Endometrial microvascular endothelial cells (primary cell): Measurements from ENCODE around the gene RILPL1. TPM values are rescaled to one million over a fixed set of nuclear protein-coding genes. Genes with fewer than 3 reads are reported as not detected.
"Not testable (repeated sequence)": the region's sequence is repeated elsewhere in the genome, so short reads cannot be mapped to it uniquely, and the experiment has no call there.

Source experiments
- in situ Hi-C: cut with HindIII; loops from 2 replicates; pipeline ENCODE4 v1.10.0; 2017; ENCODE audit warnings: low sequenced_read_pairs, low pct_unique_long_range_greater_than_20kb; ENCODE audit errors: inconsistent ontology term
- total RNA-seq: library from RNA; depleted of rRNA; stranded (reverse); fragments of >200 nt; gene quantifications from one replicate; pipeline ENCODE4 v1.2.3, GENCODE V29; 2015; ENCODE audit errors: inconsistent ontology term

RILPL1 gene
- total RNA-seq, 1 donor from 2014 or later = 7.6 TPM

DNA sequence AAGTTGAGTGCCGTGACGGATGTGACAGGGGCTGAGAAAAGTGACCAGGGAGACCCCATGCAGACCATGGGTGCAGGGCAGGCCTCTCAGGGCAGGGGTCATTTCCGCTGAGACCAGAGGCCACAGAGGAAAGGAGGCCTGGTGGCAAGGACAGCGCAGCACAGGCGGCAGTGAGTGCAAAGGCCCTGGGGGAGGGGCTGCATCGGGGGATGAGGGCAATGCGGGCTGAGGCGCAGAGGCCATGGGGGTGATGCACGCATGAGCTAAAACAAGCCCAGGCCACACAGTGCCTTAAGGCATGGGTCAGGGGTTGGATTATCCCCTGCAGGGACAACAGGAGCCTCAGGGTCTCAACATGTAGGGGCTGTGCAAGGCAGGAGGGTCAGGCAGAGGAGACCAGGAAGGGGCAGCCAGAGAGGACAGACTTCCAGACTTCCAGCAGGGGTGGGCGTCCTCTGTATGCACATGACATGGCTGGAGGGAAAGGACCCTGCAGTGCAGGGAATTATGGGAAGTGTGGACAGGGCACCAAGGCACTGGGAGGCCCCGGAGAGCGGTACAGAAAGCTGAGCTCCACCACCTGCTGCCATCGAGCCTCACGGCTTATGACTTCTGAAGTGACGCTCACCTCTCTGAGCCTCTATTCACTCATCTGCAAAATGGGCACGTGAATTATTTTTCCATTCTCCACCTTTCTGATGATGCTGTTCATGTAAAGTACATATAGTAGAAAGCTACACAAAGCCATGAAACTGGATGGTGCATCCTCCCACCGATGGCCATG, 27.3 kb downstream of the RILPL1 start:
- in situ Hi-C loops = no loop called here

DNA sequence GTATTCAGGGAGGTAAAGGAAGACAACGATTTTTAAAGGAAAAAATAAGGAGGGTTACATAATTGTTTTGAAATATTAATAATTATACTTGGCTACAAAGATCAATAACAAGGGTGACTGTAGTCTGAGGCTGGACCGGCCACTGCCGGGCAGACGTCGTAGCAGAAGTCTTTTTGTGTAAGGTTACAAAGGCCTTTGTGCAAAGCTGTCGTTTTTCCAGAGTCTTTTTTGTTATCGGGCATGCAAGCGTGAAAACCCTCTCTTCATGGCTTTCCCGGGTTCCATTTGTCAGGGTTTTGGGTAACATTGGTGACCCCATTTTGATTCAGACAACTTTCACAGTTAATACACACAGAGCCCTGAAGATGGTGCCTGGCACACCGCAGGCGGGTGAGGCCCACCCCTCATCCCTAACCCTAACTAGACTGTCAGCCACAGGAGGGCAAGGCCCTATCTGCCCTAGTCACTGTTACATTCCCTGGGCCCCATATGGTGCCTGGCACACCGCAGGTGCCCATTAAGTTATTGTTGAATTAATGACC, 31.3 kb downstream of the RILPL1 start:
- in situ Hi-C loops = no loop called here

DNA sequence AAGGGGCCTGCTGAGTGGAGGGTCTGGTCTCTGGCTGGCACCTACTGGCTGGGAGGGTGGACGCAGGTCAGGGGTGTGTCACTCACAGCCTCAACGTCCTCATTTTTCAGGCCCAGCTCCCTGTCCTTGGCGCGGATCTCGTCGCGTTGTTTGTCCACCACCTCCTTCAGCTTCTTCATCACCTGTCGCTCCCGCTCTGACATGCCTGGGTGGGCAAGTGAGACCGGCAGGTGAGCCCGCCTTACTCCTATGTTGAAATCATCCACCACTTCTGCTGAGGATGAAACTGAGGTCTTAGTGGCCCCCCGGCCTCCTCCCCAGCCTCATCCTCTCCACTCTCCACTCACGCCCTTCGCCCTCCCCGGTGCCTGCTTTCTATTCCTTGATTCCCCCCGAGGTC, 34.2 kb downstream of the RILPL1 start:
- in situ Hi-C loops = no loop called here

DNA sequence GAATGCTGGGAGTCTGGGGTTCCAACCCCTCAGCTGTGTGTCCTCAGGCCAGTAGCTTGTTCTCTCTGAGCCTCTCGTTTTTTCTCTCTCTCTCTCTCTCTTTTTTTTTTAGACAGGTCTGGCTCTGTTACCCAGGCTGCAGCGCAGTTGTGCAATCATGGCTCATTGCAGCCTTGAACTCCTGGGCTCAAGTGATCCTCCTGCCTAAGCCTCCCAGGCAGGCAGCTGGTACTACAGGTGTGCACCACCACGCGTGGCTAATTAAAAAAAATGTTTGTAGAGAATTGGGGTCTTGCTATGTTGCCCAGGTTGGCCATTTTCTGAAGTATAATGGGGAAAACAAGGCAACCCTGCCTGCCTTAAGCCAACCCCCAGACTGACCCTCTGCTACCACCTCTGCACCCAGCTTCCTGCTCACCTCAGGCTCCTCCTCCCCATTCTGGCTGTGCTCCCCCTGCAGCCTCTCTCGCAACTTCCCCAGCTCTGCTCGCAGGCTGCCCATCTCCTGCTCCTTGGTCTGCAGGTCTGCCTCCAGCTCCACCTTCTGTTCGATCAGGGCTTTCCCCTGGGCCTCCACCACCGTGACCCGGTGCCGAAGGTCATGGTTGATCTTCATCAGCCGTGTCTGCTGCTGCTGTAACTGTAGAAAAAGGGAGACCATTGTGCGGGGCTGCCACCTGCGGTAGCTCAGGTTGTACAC, 35.2 kb downstream of the RILPL1 start:
- in situ Hi-C loops = no loop called here

DNA sequence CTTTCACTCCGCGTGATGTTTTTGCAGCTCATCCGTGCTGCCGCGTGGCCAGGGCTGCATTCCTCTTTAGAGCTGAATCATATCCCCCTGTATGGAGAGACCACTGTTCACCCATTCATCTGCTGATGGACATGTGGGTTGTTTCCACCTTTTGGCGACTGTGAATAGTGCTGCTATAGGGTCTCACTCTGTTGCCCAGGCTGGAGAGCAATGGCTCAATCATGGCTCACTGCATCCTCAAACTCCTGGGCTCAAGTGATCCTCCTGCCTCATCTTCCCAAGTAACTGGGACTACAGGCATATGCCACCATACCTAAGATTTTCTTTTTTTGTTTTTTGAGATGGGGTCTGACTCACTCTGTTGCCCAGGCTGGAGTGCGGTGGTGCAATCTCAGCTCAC, 36.5 kb downstream of the RILPL1 start:
- in situ Hi-C loops = no loop called here

DNA sequence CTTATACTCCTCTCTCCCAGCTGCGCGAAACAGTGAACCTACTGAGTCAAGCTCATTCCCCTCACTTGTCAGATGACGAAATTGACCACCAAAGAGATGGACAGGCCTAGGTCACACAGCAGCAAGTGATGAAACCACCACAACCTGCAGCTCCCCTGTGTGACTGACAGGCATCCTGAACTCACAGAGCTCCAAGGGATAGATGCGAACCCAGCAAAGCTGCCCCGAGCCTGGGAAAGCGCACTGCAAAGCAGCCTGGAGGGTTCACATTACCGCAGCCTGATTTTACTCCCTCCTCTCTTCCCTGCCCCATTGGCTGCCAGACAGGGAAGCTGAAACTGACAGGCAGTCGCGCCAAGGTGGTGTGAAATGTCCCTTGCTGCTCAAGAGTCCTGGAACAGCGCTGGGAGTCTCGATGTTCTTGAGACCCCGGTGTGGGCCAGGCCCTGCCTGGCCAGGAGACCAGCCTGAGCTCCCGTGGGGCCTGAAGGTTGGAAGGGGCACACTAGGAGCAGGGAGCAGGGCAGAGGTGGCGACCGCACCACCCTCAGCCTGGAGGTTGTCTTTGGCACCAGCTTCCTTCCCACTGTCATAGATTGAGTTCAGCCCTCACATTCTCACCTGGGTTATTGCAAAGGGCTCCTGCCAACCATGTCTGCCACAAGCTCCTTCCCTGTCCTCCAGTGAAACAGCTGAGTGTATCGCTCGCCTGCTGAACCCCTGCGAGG, 39.2 kb downstream of the RILPL1 start:
- in situ Hi-C loops = no loop called here

DNA sequence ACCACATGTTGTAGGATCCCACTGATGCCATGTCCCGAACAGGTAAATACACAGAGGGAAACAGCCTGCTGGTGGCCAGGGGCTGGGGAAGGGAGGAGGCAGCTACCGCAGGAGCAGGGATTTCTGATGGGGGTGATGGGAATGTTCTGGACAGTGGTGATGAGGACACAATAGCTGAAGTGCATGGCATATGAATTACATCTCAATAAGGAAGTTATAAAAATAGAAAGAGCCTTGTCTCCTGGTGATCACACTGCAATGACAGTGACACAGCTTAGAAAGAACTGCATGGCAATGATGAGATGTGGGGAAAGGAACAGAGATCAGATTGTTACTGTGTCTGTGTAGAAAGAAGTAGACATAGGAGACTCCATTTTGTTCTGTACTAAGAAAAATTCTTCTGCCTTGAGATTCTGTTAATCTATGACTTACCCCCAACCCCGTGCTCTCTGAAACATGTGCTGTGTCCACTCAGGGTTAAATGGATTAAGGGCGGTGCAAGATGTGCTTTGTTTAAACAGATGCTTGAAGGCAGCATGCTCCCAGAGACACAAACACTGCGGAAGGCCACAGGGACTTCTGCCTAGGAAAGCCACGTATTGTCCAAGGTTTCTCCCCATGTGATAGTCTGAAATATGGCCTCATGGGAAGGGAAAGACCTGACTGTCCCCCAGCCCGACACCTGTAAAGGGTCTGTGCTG, 41.0 kb downstream of the RILPL1 start:
- in situ Hi-C loops = not testable (repeated sequence)

DNA sequence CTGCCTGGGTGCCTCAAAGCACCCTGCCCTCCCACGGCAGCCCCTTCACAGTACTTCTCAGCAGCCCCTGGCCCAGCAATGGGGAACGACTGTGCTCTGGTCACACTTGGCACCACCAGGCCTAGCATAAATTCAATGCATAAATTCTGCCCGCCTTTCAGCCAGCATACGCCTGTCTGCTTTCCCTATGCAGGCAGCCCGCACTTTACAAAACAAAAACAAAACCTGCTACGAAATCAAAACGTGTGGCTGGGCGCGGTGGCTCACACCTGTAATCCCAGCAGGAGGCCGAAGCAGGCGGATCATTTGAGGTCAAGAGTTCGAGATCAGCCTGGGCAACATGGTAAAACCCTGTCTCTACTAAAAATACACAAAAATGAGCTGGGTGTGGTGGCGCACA, 42.0 kb downstream of the RILPL1 start:
- in situ Hi-C loops = no loop called here

DNA sequence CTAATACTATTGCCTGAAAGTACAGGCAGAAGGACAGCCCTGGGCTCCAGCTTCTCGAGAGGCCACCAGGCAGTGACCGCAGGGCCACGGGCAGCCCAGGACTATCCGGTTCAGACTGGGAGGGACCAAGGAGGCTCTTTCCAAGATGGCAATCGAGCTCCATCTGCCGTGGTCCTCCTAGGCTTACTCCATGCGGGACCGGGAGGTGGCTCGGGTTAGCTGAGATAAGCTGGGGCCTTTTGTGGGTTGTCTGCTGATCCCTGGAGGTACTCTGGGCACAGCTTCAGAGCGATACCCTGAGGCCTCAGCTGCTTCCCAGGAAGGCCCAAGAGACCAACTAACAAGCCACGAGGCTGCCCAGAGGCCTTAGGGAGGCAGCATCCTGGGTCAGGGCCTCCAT, 42.5 kb downstream of the RILPL1 start:
- in situ Hi-C loops = no loop called here

DNA sequence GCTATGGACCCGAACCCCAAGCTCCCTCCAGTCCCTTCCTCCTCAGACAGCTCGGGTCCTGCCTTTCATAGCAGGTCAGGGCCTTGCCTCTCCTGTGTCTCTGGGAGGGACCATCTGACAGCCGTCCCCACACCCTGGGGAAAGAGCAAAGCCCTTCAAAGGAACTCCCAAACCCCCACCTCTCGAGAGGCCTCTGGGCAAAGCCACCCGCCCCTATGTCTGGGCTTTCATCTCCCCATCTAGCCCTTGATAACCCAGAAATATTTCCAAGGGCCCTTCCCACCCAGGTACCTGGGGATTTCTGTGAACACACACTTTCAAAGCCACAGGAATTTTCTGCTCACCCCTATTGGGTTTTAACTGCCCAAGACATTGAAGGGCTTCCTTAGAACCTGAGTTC, 43.4 kb downstream of the RILPL1 start:
- in situ Hi-C loops = no loop called here

DNA sequence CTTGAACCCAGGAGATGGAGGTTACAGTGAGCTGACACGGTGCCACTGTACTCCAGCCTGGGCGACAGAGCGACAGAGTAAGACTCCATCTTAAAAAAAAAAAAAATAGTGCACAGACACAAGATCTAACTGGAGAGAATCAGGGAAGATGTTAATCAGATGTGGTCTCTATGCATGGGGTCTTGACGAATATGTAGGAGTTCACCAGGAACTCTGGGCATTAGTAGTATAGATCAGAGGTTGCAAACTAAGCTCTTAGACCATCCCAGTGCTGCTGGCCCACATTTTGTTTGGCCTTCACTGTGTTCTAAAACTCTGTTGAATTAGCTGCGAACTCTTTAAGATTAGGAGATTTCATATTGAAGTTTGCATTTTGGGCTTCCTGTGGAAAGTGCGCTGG, 43.9 kb downstream of the RILPL1 start:
- in situ Hi-C loops = no loop called here

DNA sequence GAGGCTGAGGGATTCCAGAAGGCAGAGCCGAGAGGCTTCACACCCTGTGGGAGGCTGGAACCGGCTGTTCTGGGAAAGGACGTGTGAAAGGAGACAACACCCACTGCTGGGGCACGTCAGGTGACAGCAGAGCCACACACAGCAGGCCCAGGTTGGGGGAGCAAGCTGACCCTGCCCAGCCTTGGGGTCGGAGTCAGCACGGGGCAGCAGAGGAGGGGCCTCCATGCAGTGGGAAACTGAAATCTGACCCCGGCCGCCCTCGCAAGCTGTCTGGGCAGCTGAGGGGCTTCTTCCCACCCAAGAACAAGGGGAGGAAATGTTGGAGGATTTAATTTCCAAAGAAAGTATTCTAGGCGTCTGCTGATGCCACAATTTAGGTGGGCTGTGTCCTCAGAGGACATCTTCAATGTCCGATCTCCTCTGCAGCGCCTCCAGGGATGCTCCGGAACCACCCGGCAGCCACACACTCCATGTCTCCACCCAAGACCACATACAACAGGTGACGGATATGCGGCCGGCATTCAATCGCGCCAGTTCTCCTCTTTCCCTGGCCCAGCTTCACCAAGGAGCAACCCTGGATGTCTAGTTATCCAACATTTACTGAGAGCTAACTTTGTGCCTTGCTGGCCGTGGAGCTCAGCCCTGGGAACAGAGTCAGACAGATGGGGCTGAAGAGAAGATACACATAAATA, 44.8 kb downstream of the RILPL1 start:
- in situ Hi-C loops = no loop called here

DNA sequence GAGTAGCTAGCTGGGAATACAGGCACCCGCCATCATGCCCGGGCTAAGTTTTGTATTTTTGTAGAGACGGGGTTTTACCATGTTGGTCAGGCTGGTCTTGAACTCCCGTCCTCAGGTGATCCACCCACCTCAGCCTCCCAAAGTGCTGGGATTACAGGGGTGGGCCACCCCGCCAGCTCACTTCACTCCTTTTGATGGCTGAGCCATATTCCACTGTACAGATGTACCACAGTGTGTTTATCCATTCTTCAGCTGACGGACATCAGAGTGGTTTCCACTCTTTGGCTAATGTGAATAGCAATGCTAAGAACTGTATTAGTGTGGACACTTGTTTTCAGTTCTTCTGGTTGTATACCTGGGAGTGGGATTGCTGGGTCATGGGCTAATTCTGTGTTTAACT, 46.1 kb downstream of the RILPL1 start:
- in situ Hi-C loops = no loop called here

DNA sequence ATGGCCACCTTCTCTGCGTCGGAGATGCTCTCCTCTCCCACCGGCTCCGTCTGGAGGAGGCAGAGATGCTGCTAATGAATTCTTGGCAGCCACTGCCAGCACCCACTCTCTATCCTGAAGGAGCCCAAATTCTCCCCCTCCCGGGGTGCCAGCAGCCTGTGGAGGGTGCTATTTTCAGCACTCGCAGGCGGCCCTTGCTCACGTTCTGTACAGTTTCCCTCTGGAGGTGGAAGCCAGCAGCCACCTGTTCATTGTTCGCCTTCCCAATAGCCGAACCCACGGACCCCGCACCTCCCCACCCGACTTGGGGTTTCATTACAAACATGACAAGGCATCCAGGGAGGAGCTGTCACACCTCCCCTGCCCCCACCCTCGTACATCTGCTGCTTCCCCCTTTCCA, 47.8 kb downstream of the RILPL1 start:
- in situ Hi-C loops = no loop called here

DNA sequence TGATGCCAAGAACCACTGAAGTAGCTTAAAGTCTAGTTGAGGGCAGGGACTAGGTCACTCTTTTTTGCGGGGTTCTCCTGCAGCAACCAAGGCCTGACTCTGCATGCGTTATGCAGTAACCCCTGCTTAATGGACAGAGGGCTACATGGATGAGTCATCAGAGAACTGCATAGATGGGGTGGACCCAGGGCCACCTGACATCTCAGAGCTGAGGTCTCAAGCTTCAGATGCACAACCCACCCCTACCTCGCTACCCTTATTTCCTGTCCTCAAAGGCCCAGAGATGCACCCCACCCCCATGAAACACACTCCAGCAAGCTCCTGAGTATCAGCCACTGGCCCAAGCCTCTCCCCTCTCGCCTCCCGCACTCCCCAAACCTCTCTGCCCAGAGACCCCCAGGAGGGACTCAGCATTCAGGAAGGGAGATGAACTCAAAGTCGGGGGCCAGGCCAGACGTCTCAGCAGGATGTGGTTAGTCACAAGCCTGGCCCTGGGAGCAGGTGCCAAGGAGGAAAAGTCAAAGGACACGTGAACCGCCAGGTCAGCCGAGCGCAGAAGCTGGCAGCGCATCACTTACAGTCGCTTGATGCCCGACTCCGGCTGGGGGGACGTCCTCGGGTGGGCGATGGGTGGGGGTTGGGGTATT, 49.8 kb downstream of the RILPL1 start:
- in situ Hi-C loops = no loop called here

DNA sequence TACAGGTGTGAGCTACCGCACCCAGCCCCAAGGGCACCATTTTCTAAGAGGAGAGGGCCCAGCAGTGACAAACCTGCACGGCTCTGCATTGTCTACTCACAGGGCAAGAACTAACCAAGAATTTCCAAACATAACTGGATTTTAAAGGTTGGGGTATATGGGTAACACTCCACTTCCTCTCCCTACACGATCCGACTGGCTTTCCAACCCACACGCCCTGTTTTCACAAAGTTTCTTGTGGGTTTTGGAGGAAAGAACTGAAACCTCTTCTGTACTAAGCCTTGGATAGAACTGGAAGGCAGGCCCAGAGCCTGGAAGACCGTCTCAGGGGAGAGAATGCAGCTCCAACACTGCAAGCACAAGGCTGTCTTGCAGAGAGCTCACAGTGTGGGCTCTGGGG, 50.6 kb downstream of the RILPL1 start:
- in situ Hi-C loops = no loop called here

DNA sequence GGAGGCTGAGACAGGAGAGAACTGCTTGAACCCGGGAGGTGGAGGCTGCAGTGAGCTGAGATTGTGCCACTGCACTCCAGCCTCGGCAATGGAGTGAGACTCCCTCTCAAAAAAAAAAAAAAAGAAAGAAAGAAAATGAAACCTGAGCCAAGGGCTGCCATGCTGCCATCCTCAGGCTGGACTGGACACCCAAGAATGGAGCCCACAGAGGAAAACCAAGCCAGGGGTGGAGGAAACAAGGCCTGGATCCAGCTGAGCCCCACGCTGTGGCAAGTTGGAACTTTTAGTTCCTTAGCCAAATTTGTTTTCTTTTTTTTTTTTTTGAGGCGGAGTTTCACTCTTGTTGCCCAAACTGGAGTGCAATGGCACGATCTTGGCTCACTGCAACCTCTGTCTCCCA, 52.3 kb downstream of the RILPL1 start:
- in situ Hi-C loops = not testable (repeated sequence)
